Ovary (tissue), 9 donors: ENCODE results near the gene WDR86. TPM values are rescaled to one million over a fixed set of nuclear protein-coding genes. Genes with fewer than 3 reads are reported as not detected.

Source experiments
- DNase-seq, 5 donors: peaks; one replicate each; pipeline ENCODE4 v3.0.0-alpha.2; 2019 to 2020
- H3K27ac ChIP-seq, 2 donors: fragments of 200-600 bp; one replicate each; pipeline versions ENCODE4 v1.5.1 to v1.8.0; 2019 to 2022
- H3K27me3 ChIP-seq: fragments of 200-600 bp; one replicate; pipeline ENCODE4 v1.8.0; 2022
- H3K36me3 ChIP-seq: fragments of 200-600 bp; sonication (generic); one replicate; pipeline ENCODE4 v1.5.1; 2019
- H3K4me1 ChIP-seq: one replicate; pipeline ENCODE4 v1.8.1; 2013; ENCODE audit warnings: mild to moderate bottlenecking, moderate library complexity; ENCODE audit not compliant: insufficient read depth
- H3K4me3 ChIP-seq: fragments of 200-600 bp; sonication (generic); one replicate; pipeline ENCODE4 v1.5.1; 2017
- H3K9me3 ChIP-seq, 2 donors: fragments of 200-600 bp in 1 of 2; sonication (generic) in 1 of 2; one replicate each; pipeline versions ENCODE4 v1.5.1 to v1.8.1; 2013 to 2019; ENCODE audit warnings: mild to moderate bottlenecking in 1 of 2, moderate library complexity in 1 of 2
- CTCF ChIP-seq, 3 donors: fragments of 450-650 bp in 2 of 3; fragments of 200-600 bp in 1 of 3; IDR thresholded peaks; one replicate each; pipeline versions ENCODE4 v1.5.1 to v1.8.0; 2016 to 2022; ENCODE audit warnings: antibody characterized with exemption in 3 of 3, mild to moderate bottlenecking in 1 of 3
- EP300 ChIP-seq: sonication (generic); formaldehyde crosslinking; IDR thresholded peaks from one replicate; pipeline ENCODE4 v1.6.1; 2017; ENCODE audit warnings: antibody characterized with exemption
- POLR2A ChIP-seq: fragments of 450-650 bp; IDR thresholded peaks from one replicate; pipeline ENCODE4 v1.6.1; 2017; ENCODE audit warnings: antibody characterized with exemption, mild to moderate bottlenecking, moderate library complexity
- WGBS, 3 donors: extraction: QIAGEN DNeasy Blood & Tissue Kit in 1 of 3; methylation state at CpG; one replicate each; pipeline versions ENCODE4 v1.1.5 to v1.1.7; 2013 to 2017; 5-methylcytosine and 5-hydroxymethylcytosine counted together
- intact Hi-C, 4 donors: fragments of 100-400 bp; cut with DNase I; formaldehyde crosslinking; loops; one replicate each; pipeline versions ENCODE4 v1.11.0 to v1.15.1; 2022 to 2023
- polyA plus RNA-seq, 2 donors: library from polyadenylated mRNA; stranded (reverse); fragments of 200-250 nt in 1 of 2; fragments of 350-450 nt in 1 of 2; fragmentation: Illumina TruSeq in 1 of 2; extraction: RNeasy Lipid Tissue Mini Kit (QIAGEN cat#74804) in 1 of 2; gene quantifications; one replicate each; pipeline ENCODE4 v1.2.3, GENCODE V29; 2013 to 2014
- total RNA-seq, 7 donors: library from RNA; depleted of rRNA in 2 of 7; stranded (reverse); fragments of >200 nt in 2 of 7; fragmentation: NEBNext Ultra II Directional in 3 of 7; extraction: Animal tissue kit (Norgen Biotek cat#: 25700) in 3 of 7; gene quantifications; one replicate each; pipeline versions ENCODE4 v1.1.0 to v1.2.4, GENCODE V29; 2016 to 2023
- donor health status: DM: no; HTN: no; CAD: no; lungs with moderate emphysema.
- donor health status: DM: no; HTN: no; CAD: no.
- donor health status: Bipolar disorder and iron deficiency.
- donor health status: DM: yes; HTN: yes; CAD: no.
- donor health status: DM: no; HTN: no; CAD: no.
- donor health status: DM: yes; HTN: yes; CAD: no.

Gene WDR86
- total and polyA plus RNA-seq, 9 donors: 0.77 to 43.4 (median 11.1) TPM

- Histone ChIP-seq H3K9me3 (no peaks in the 10 kb centered on the region), H3K27me3 (peaks cover 3% of the 10 kb centered on the region), H3K4me3 (no peak overlapping the region), H3K27ac (no peak overlapping the region), H3K36me3 (no peaks in the 10 kb centered on the region), H3K4me1 (peaks cover 10% of the 10 kb centered on the region)
- intact Hi-C loops: no loop called here
- 89 to 93% (median 91%) methylated on average over 24 to 26 of the region's 26 CpGs for WGBS, 3 donors
- DNase-seq: peak in 1 of 5 donors; percentile 29
- TF ChIP-seq EP300 (no peak), CTCF (IDR thresholded peaks at IDR 0.05) (no peak), POLR2A (no peak)
Observed at GRCh38 chr7:151384776-151385625, 24.8 kb downstream of the WDR86 start.

GRCh38 chr7:151384352-151384697 is 25.5 kb downstream of the WDR86 start:
- Histone ChIP-seq H3K4me1 (peaks cover 10% of the 10 kb centered on the region), H3K27me3 (peaks cover 3% of the 10 kb centered on the region), H3K9me3 (no peaks in the 10 kb centered on the region), H3K4me3 (no peak overlapping the region), H3K27ac (no peak overlapping the region), H3K36me3 (no peaks in the 10 kb centered on the region)
- 89 to 94% (median 89%) methylated on average over 6 of the region's 6 CpGs for WGBS, 3 donors
- TF ChIP-seq CTCF (IDR thresholded peaks at IDR 0.05) (no peak), POLR2A (no peak)
- DNase-seq: no peak
- intact Hi-C loops: no loop called here

GRCh38 chr7:151383638-151384351 is 26.0 kb downstream of the WDR86 start:
- no peak overlapping the region for H3K4me3 ChIP-seq
- TF ChIP-seq CTCF (IDR thresholded peaks at IDR 0.05) (no peak), EP300 (no peak), POLR2A (no peak)
- H3K36me3 ChIP-seq: no peaks in the 10 kb centered on the region
- 77 to 91% (median 88%) methylated on average over 15 of the region's 15 CpGs for whole genome bisulfite sequencing, 3 donors
- peaks cover 3% of the 10 kb centered on the region for H3K27me3 ChIP-seq
- no peak overlapping the region for H3K27ac ChIP-seq
- intact Hi-C loops: no loop called here
- DNase-seq: peak in 1 of 5 donors; percentile 17
- H3K9me3 ChIP-seq: no peaks in the 10 kb centered on the region
- H3K4me1 ChIP-seq: peaks cover 10% of the 10 kb centered on the region

GRCh38 chr7:151382079-151382885 is 27.6 kb downstream of the WDR86 start:
- 19 to 36% (median 33%) methylated on average over 27 to 37 of the region's 37 CpGs for WGBS, 3 donors
- DNase-seq: peak in 1 of 5 donors; percentile 53

More at GRCh38 chr7:151382079-151382885, 27.6 kb downstream of the WDR86 start:
- Histone ChIP-seq H3K27ac (no peak overlapping the region), H3K27me3 (peaks cover 3% of the 10 kb centered on the region), H3K4me3 (no peak overlapping the region), H3K4me1 (peaks cover 10% of the 10 kb centered on the region), H3K36me3 (no peaks in the 10 kb centered on the region), H3K9me3 (no peaks in the 10 kb centered on the region)
- TF ChIP-seq CTCF (IDR thresholded peaks at IDR 0.05) (no peak), POLR2A (no peak), EP300 (no peak)
- intact Hi-C loops: no loop called here
